ENCODE data around the gene VRK1.
"Not testable (repeated sequence)": the region's sequence is repeated elsewhere in the genome, so short reads cannot be mapped to it uniquely, and the experiment has no call there.

VRK1 gene

GRCh38 chr14:96796851-96797581 lies at the start of gene VRK1:
Gene VRK1, plus strand, starts transcription at chr14:96797382. Its CDS starts 36,090 bp downstream, at chr14:96833472.
- DNase-seq (ENCODE audit: low spot score), result peak; percentile 96

- no peak for DNase-seq (ENCODE audit: low spot score)
Measured at GRCh38 chr14:96747608-96748007, 49.6 kb upstream of the VRK1 start.

DNA sequence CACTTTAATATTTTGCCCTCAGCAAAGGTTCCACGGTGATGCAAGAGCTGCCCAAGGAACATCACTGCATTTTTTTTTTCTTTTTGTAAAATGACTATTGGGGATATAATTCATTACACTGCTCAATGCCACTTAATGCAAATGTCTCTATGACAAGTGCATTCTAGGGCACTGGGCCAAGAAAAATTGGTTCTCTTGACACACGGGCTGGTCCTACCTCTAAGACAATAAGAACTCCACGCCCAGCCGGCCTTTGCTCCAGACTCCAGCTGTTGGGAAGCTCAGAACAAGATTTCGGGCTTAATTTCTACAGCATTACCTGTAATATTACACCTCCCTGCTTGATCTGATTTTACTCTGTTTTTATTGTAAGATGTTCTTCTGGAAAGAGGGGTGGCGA lies 48.8 kb upstream of the VRK1 start:
- no peak for DNase-seq (ENCODE audit: low spot score)

- DNase-seq (ENCODE audit: low spot score), result no peak
Measured at GRCh38 chr14:96751505-96751904, 45.7 kb upstream of the VRK1 start.

- DNase-seq (ENCODE audit: low spot score), result no peak
Measured at GRCh38 chr14:96752125-96752524, 45.1 kb upstream of the VRK1 start.

DNA sequence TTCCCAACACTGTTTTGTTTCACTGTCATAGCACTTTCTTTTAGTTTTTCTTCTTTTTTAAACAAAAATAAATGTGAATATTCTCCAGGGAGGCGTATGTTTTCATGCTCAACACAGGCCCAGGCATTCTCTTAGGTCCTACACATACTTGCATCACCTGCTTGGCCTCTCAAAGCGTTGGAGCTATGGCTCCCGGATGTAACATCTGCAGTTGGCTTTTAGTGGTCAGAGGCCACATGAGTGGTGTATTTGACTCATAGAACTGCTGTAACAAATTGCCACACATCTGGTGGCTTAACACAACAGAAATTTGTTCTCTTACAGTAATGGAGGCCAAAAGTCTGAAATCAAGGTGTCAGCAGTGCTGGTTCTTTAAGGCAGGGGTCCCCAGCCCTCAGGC lies 44.6 kb upstream of the VRK1 start:
- no peak for DNase-seq (ENCODE audit: low spot score)

GRCh38 chr14:96754162-96754844 lies 42.9 kb upstream of the VRK1 start:
- peak; percentile 46 for DNase-seq (ENCODE audit: low spot score)

DNA sequence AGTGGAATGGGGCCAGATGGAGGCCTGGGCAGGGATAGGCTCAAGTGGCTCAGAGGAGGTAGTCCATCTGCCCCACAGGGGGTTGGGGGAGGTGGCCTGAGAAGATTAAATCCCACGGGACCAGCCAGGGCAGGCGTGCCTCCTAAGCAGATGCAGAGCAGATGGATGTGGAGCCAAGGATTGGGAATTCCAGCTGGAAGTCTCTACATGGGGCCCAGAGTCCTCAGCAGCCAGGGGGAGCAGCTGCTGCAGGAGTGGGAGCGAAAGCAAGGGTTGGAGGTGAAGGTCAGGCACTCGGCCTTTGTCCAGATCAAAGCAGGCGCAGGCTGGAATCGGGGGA lies 42.4 kb upstream of the VRK1 start:
- no peak for DNase-seq (ENCODE audit: low spot score)

DNA sequence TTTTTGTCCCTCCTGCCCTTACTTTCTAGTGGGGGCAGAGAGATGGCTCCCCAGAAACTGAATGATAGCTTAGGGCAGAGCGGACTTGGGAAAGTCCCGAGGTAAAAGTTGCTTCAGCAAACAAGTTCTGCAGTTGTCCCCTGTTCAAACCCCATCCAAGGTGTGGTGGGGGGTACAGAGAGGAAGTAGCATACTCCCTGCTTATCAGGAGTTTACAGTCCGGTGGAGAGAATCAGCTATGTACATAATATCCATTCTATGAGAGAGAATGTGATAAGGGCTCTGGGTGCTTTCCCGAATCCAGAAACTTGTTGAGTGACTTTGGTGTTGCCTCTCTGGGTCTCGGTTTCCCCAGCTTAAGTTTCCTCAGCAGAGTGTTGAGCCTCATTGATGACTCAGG lies 40.4 kb upstream of the VRK1 start:
- DNase-seq (ENCODE audit: low spot score), result no peak

- no peak for DNase-seq (ENCODE audit: low spot score)
Measured at GRCh38 chr14:96757456-96757855, 39.7 kb upstream of the VRK1 start.

DNA sequence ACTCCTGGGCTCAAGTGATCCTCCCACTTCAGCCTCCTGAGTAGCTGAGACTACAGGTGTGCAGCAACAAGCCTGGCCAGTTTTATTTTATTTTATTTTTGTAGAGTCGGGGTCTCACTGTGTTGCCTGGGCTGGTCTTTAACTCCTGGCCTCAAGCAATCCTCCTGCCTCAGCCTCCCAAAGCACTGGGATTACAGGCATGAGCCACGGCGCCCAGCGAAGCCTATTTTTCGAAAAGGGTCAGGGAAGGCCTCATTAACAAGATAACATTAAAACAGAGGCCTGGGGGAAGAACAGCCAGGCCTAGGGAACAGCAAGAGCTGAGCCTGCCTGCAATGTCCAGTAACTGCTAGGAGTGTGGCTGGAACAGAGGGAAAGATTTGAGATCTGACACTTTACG lies 36.1 kb upstream of the VRK1 start:
- no peak for DNase-seq (ENCODE audit: low spot score)

DNA sequence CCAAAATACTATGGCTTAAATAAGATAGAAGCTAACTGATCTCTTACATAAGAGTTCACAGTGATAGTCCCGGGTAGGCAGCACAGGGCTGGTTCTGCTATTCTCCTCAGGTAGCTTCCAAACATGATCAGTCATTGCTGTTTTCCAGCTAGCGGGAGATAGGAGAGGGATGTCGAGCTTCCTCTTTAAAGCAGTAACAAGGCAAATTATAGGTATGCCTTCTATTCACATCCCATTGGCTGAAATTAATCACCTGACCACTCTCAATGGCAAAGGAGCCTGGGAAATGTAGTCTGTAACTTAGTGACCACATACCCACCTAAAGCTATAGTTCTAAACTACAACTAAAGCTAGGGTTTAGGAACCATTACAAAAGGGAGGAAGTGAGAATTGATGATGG lies 34.5 kb upstream of the VRK1 start:
- peak; percentile 62 for DNase-seq (ENCODE audit: low spot score)

- no peak for DNase-seq (ENCODE audit: low spot score)
Measured at GRCh38 chr14:96764012-96764411, 33.2 kb upstream of the VRK1 start.

DNA sequence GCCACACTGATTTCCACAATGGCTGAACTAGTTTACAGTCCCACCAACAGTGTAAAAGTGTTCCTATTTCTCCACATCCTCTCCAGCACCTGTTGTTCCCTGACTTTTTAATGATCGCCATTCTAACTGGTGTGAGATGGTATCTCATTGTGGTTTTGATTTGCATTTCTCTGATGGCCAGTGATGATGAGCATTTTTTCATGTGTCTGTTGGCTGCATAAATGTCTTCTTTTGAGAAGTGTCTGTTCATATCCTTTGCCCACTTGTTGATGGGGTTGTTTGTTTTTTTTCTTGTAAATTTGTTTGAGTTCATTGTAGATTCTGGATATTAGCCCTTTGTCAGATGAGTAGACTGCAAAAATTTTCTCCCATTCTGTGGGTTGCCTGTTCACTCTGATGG lies 32.0 kb upstream of the VRK1 start:
- not testable (repeated sequence) for DNase-seq (ENCODE audit: low spot score)

- DNase-seq (ENCODE audit: low spot score), result no peak
Measured at GRCh38 chr14:96772929-96773328, 24.3 kb upstream of the VRK1 start.

DNA sequence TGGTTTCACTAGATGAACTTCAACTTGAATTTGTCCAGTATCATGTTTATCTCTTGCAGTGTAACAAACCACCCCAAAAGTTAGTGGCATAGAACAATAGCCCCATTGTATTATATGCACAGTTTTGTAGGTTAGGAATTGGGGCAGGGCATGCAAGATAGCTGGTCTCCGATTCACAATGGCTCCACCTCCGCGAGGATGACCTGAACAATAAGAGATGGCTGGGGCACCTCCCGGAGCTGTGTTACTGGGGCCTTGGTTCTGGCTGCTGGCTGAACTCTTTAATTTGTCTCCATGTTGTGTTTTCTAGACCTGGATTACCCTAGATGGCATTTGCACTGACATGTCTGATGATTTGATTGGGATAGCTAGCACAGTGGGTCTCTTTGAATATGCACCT lies 20.4 kb upstream of the VRK1 start:
- DNase-seq (ENCODE audit: low spot score), result no peak

GRCh38 chr14:96780500-96780899 lies 16.7 kb upstream of the VRK1 start:
- no peak for DNase-seq (ENCODE audit: low spot score)

- no peak for DNase-seq (ENCODE audit: low spot score)
Measured at GRCh38 chr14:96781371-96781770, 15.8 kb upstream of the VRK1 start.

DNA sequence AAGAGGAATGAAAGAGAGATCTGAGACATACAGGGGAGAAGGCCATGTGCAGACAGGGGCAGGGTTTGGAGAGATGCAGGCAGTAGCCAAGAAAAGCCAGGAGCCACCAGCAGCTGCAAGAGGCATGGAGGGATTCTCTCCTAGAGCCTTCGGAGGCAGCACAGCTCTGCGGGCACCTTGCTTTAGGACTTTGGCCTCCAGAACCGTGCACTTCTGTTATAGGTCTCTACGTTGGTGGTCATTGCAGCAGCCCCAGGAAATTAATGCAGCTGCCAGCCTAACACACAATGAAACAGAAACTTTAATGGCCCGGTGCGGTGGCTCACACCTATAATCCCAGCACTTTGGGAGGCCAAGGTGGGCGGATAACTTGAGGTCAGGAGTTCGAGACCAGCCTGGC lies 14.7 kb upstream of the VRK1 start:
- no peak for DNase-seq (ENCODE audit: low spot score)

- peak; percentile 33 for DNase-seq (ENCODE audit: low spot score)
Measured at GRCh38 chr14:96783043-96783914, 13.9 kb upstream of the VRK1 start.

- DNase-seq (ENCODE audit: low spot score), result no peak
Measured at GRCh38 chr14:96783915-96784224, 13.3 kb upstream of the VRK1 start.

DNA sequence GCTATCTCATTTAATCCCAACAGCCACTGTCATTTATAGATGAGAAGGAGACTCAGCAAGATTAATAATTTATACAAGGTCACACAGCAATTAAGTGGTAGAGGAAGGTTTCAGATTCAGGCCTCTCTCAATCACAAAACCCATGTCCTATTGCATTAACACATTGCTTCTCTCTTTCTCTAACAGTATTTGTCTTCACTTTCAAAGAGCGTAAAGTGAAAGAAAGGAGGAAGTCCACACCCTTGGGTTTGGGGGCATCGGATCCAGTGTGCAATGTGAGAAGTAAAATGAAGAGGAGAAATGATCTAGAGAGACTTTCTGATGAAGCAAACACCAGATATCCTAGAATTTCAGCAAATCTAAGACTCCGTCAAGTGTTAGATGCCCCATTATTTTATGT lies 7.0 kb upstream of the VRK1 start:
- DNase-seq (ENCODE audit: low spot score), result no peak

DNA sequence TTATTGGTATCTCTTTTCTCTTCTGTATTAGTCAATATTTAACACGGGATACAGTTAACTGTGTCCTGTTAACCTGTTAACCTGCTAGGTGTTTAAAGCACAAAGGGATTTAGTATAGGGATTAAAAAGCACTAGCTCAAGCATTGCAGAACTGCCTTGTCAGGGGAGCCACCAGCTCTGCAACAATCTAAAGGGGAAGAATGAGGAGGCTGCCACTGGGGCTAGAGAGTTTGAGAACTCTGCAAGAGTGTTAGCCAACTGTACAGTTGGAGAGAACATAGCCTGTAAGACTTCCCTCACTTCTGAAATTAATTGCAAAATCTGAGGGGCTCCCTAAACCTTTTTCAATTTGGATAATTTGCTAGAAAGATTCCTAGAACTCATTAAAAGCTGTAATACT lies 6.5 kb upstream of the VRK1 start:
- no peak for DNase-seq (ENCODE audit: low spot score)
